NCI-H524 (cell line): Measurements from ENCODE around the gene MKNK2.

Source experiments
- DNase-seq, 2 experiments: peaks; one replicate each; lab custom pipeline; 2025; lab: John Stamatoyannopoulos, UW

MKNK2 gene

GRCh38 chr19:2032296-2032941, 18.6 kb downstream of the MKNK2 start:
- DNase-seq = peak; percentile 66 to 86

DNA sequence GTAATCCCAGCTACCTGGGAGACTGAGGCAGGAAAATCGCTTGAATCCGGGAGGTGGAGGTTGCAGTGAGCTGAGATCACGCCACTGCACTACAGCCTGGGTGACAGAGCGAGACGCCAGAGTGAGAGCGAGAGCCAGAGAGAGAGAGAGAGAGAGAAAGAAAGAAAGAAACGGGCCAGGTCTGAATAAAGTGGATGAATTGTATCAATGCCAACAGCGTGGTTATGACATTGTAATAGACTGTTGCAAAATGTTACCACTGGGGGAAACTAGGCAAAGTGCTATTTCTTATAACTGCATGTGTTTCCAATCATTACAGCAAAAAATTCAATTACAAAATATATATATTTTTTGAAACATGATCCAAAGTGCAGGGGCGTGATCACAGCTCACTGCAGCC, 23.7 kb downstream of the MKNK2 start:
- no peak for DNase-seq

GRCh38 chr19:2026770-2027169, 24.3 kb downstream of the MKNK2 start:
- DNase-seq = no peak

GRCh38 chr19:2022289-2022688, 28.8 kb downstream of the MKNK2 start:
- no peak for DNase-seq

- no peak for DNase-seq
These were observed 29.4 kb downstream of the MKNK2 start for GRCh38 chr19:2021453-2022140.

GRCh38 chr19:2018752-2019151, 32.3 kb downstream of the MKNK2 start:
- DNase-seq = no peak

DNA sequence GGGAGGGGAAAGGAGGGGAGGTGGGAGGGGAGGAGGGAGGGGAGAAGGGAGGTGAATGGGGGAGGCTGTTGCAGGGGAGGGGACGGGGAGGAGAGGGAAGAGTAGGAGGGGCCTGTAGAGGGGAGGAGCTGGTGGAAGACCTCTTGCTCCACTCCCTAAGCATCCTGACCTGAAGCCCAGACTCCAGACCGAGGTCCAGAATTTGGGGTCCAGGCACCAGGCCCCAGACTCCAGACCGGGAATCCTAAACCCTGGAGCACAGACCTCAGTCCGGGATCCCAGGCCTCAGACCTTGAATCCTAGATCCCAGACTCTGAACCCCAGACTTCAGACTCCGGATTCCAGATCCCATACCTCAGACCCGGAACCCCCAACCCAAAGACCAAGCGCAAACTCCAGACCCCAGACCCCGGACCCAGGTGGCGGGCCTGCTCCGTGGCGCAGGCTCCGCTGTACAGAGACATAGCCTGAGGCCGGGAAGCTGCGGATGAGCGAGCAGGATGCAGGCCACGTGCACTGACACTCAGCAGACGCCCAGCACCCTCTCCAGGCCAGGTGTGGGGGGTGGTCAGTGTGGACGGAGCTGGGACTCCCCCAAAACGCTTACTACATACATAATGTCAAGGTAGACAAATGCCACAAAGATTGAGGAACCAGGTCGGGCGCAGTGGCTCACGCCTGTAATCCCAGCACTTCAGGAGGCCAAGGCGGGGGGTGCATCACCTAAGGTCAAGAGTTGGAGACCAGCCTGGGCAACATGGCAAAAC, 34.8 kb downstream of the MKNK2 start:
- DNase-seq = peak; percentile 59 to 75

DNA sequence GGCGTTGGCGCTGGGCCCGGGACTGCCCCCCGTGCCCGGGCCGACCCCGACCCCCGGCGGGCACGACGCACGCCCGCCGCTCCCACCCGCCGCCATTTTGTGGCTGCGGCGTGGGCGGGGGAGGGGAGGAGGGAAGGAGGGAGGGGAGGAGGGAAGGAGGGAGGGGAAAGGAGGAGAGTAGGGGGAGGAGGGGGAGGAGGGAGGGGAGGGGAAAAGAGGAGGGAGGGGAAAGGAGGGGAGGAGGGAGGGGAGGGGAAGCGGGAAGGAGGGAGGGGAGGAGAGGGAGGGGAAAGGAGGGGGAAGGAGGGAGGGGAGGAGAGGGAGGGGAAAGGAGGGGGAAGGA, 35.5 kb downstream of the MKNK2 start, which contains the start of gene BTBD2:
Gene BTBD2 (minus strand): TSS at position 107 of the 343 bp plus-strand sequence. CDS start 11 bp downstream, at position 96.
- DNase-seq = peak; percentile 19 to 66

GRCh38 chr19:2014731-2015607, 36.1 kb downstream of the MKNK2 start:
- DNase-seq = peak in 1 of 2 experiments; percentile 51

DNA sequence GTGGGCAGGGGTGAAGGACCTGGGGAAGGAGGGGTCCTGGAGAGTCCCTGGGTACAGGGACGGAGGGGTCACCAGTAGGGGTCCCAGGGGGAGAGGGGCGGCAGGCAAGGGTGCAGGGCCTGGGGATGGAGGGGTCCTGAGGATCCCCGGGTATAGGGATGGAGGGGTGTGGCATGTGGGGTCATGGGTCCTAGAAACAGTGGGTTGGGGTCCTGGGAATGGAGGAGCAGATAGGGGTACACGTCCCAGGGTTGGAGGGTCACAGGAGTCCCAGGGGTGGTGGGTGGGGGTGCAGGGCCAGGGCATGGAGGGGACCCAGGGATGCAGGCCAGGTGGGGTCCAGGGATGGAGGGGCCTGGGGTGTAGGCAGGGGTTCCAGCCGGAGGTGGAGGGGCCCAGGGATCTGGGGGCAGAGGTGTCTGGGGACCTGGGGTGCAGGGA, 36.9 kb downstream of the MKNK2 start:
- DNase-seq = no peak

DNA sequence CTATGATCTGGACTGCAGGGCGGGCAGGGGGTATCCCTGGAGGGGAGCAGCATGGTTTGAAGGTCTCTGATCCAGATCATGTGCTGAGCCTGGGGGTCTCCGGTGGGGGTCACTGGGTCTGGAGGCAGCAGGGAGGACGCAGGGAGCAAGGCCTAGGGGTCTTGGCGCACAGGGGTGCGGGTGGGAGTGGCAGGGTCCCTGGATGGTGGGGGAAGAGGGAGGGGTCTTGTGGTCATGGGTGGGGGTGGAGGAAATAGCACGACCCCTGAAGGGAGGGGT, 37.4 kb downstream of the MKNK2 start:
- no peak for DNase-seq

GRCh38 chr19:2012941-2013682, 37.9 kb downstream of the MKNK2 start:
- DNase-seq = no peak

DNA sequence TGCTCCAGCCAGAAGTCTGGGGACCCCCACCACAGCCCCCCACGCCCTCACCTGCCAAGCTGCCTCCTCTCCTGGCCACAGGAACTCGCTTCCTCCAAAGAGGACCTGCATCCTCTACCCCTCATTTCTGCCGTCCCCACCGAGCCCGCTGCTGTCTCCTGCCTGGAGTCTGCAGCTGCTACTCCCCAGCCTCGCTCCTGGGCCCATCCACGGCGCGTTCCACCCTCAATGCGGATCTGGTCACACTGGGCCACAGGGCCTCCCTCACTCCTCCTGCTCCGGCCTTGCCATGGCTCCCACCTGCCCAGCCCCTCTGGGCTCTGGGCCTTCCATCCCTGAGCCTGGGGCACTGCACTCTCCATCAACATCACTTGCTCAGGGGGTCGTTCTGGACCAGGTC, 39.9 kb downstream of the MKNK2 start:
- DNase-seq = no peak

DNA sequence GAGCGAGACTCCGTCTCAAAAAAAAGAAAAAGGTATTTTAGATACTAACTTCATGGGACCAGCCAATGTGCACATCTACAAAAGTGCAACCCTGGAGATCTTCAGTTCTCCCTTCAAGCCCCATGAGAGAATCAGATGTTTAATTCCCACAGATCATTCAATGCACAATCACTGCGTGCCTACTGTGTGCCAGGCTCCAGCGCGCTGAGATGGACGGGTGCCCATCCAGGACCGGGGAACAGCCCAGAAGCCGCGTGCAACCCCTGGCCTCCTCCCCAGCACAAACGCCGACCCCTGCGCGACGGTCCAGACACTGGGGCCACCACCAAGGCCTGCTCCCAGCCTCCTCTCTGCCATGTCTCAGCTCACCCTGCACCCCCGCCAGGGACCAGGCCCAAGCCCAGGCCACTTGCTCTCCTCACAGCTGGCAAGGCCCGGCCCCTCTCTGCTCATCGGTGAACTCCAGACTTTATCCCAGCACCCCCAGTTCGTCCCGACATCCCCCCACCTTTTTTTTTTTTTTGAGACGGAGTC, 40.8 kb downstream of the MKNK2 start:
- no peak for DNase-seq

- DNase-seq = no peak
These were observed 47.2 kb downstream of the MKNK2 start for GRCh38 chr19:2003874-2004273.

DNA sequence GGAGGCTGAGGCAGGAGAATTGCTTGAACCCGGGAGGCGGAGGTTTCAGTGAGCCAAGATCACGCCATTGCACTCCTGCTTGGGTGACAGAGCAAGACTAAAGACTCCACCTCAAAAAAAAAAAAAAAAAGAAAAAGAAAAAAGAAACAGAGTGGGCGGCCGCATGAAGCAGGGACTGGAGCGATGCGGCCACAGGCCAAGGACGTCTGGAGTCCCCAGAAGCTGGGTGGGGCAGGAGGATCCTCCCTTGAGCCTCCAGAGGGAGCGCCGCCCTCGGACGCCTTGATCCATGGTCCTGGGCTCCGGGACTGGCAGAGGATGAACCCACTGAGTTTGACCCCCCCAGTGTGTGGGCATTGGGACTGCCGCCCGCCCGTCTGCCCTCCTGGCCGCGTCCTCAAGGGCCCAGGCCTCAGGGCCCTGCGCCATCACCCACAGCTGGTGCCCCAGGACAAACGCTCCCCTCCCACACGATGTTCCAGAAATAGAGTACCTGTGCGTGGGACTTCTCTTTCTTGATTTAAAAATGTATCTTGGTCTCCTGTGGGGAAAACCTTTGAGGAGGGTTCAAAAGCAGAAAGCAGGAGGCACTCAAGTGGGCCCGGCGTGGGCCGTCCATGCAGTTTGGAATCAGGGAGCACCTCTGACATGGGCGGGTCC, 51.1 kb downstream of the MKNK2 start:
- DNase-seq = no peak

DNA sequence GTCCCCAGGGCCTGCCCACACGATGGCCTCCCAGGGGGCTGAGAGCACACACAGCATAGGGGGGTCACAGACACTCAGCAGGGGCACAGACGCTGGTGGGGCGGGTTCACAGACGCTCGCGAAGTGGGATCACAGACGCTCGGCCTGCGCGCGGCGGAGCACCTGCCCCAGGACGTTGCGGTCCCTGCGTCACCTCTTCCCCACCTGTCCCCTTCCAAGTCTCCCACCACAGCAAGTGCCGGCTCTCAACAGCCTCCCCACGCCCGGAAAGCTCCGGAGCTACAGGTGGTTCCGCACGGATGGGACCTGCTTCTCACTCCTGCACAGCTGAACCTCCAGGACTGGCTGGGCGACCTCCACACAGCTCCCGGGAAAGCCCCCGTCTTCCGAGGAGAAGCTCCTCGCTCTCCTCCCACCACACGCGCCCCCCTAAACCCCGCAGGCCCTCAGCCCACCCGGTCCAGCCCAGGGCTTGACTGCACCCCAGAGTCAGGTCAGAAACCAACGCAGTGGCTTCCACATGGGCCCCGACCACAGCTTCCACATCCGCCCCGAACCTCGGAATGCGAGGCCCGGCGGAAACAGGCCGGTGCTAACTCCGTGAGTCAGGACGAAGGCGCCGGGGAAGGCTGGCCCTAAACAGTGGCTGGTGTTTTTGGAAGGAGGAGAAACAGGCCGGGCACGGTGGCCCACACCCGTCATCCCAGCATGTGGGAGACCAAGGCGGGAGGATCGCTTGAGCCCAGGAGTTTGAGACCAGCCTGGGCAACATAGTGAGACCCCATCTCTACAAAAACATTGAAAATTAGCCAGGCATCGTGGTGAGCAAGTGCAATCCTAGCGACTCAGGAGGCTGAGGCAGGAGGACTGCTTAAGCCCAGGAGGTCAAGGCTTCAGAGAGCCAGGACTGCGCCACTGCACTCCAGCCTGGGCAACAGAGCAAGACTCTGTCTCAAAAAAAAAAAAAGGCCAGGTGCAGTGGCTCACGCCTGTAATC, 52.0 kb downstream of the MKNK2 start:
- no peak for DNase-seq

DNA sequence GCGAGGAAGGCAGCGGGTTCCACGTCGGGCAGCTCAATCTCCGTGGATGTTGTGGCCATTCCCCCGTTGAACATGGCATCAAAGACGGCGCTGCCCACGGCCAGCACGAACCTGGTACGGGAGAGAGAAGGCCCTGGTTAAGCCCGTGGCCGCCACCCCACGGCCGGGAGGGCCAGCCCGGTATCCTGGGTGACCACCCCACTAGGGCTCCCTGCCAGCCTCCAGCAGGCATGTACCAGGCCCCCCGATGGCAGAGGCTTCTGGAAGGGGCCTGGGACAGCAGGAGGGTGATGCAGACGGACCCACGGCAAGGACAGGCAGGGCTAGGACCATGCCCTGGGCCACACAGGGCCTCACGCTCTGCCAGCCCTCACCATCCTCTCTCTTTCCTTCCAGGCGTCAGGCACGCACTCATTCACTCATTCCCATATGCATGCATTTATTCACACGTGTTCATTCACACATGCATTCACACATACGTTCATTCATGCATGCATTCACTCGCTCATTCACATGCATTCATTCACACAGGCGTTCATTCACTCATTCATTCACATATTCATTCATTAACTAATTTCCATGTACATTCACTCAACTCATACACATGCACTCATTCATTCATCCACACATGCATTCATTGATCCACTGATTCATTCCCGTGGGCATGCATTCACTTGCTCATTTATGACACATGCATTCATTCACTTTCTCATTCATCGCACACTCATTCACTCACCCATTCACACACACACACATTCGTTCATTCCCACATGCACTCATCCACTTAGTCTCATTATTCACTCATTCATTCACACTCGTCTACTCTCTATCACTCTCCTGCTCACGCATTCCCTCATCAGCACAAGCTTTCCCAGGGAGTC, 53.5 kb downstream of the MKNK2 start:
- DNase-seq = no peak
